ENCODE data around the gene NEUROG3.

DNA sequence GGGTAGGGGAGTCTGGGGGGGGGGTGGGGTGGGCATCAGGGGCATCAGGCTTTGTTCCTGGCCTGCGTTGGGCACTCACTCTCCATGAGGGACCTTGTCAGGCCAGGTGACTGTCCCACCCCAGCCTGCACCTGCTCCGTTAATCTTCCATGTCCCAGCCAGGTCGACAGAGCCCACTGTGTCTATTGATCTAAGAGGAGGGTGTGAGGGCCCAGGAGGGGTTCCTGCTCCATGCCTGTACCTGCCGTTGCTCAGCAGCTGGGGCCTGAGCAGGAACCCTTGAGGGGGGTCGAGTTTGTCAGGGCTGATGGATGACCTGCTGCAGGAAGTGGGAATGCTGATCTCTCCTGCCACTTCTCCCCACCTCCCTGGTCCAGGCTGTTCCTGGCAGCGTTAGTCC is 18.6 kb downstream of the NEUROG3 start:
- TF ChIP-seq POLR2A (IDR thresholded peaks at IDR 0.05; ENCODE audit: low read length) (no peak), GATA1 (IDR thresholded peaks at IDR 0.05; ENCODE audit: low read depth, low read length) (no peak)
